Uterus (tissue), 2 donors: ENCODE data around the gene ULK4.

Experiments used
- POLR2A ChIP-seq, 2 donors: fragments of 450-650 bp; IDR thresholded peaks; one replicate each; pipeline ENCODE4 v1.6.1; 2016; ENCODE audit warnings: antibody characterized with exemption in 2 of 2, mild to moderate bottlenecking in 1 of 2, moderate library complexity in 1 of 2
- TF ChIP-seq, protein P1 (sequence below), 4 experiments: fragments of 200-600 bp in 2 of 4; fragments of 450-650 bp in 2 of 4; sonication (generic) in 2 of 4; IDR thresholded peaks; one replicate each; pipeline ENCODE4 v1.5.1; 2016 to 2019; ENCODE audit warnings: antibody characterized with exemption in 4 of 4, mild to moderate bottlenecking in 2 of 4, moderate library complexity in 1 of 4

DNA sequence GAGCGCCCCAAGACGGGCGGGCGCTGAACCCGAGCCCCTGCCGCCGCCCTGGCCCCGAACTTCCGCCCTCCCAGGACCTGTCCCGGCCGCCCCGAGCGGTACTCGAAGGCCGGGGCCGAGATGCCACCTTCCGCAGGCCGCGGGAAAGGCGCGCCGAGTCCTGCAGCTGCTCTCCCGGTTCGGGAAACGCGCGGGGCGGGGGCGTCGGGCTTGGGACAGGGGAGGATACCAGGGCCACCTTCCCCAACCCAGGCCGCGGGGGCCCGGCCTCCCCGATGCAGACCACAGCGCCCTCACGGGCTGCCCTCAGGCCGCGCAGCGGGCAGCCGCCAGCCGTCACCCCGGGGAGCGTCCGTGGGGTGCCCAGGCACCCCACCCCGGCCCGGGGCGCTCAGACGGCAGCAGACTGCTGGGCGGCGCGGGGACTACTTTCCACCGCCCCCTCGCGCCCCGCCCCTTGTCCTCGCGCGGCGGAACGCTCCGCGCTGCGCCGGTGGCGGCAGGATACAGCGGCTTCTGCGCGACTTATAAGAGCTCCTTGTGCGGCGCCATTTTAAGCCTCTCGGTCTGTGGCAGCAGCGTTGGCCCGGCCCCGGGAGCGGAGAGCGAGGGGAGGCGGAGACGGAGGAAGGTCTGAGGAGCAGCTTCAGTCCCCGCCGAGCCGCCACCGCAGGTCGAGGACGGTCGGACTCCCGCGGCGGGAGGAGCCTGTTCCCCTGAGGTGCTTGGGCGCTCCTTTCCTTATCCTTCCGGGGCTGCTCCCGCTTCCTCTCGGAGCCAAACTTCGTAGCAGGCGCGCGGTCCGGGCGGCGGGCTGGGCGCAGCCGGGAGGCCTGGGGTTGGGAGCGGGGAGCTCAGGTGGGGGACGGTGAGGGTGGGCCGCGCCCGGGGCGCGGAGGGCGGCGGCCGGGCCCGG lies 762.7 kb downstream of the ULK4 start, which contains the start of gene CTNNB1:
- TF ChIP-seq, protein P1, sequence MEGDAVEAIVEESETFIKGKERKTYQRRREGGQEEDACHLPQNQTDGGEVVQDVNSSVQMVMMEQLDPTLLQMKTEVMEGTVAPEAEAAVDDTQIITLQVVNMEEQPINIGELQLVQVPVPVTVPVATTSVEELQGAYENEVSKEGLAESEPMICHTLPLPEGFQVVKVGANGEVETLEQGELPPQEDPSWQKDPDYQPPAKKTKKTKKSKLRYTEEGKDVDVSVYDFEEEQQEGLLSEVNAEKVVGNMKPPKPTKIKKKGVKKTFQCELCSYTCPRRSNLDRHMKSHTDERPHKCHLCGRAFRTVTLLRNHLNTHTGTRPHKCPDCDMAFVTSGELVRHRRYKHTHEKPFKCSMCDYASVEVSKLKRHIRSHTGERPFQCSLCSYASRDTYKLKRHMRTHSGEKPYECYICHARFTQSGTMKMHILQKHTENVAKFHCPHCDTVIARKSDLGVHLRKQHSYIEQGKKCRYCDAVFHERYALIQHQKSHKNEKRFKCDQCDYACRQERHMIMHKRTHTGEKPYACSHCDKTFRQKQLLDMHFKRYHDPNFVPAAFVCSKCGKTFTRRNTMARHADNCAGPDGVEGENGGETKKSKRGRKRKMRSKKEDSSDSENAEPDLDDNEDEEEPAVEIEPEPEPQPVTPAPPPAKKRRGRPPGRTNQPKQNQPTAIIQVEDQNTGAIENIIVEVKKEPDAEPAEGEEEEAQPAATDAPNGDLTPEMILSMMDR (IDR thresholded peaks at IDR 0.05), result peak in 2 of 4 experiments; percentile 23 to 42
- peak; percentile 76 to 99 for TF ChIP-seq POLR2A (IDR thresholded peaks at IDR 0.05)
